ENCODE measurements around the gene KASH5.

The KASH5 gene

GRCh38 chr19:49425922-49426592, 38.0 kb downstream of the KASH5 start:
- Histone ChIP-seq H3K4me1 (ENCODE audit: control insufficient read depth in 1 of 2, insufficient read depth in 2 of 2, low read length in 2 of 2) (peaks cover 0 to 34% of the 10 kb centered on the region in 2 donors), H3K36me3 (ENCODE audit: control insufficient read depth in 1 of 2, insufficient read depth in 2 of 2, low read length in 2 of 2) (no peaks in the 10 kb centered on the region), H3K9me3 (ENCODE audit: control insufficient read depth in 1 of 2, low read length in 2 of 2) (no peaks in the 10 kb centered on the region), H3K27ac (ENCODE audit: low read length) (no peak overlapping the region), H3K27me3 (ENCODE audit: low read depth, low read length) (peaks cover 82% of the 10 kb centered on the region), H3K4me3 (ENCODE audit: low read depth in 1 of 2, low read length in 2 of 2) (no peak overlapping the region)

- no peaks in the 10 kb centered on the region for H3K36me3 ChIP-seq (ENCODE audit: control insufficient read depth in 1 of 2, insufficient read depth in 2 of 2, low read length in 2 of 2)
- H3K9me3 ChIP-seq (ENCODE audit: control insufficient read depth in 1 of 2, low read length in 2 of 2): no peaks in the 10 kb centered on the region
- no peak overlapping the region for H3K27ac ChIP-seq (ENCODE audit: low read length)
- peaks cover 78% of the 10 kb centered on the region for H3K27me3 ChIP-seq (ENCODE audit: low read depth, low read length)
- H3K4me3 ChIP-seq (ENCODE audit: low read depth in 1 of 2, low read length in 2 of 2): no peak overlapping the region
- H3K4me1 ChIP-seq (ENCODE audit: control insufficient read depth in 1 of 2, insufficient read depth in 2 of 2, low read length in 2 of 2): peaks cover 0 to 27% of the 10 kb centered on the region in 2 donors
Measured at GRCh38 chr19:49427339-49427738, 39.3 kb downstream of the KASH5 start.

GRCh38 chr19:49427855-49428546, 40.0 kb downstream of the KASH5 start:
- H3K36me3 ChIP-seq (ENCODE audit: control insufficient read depth in 1 of 2, insufficient read depth in 2 of 2, low read length in 2 of 2): no peaks in the 10 kb centered on the region
- no peak overlapping the region for H3K27ac ChIP-seq (ENCODE audit: low read length)
- peaks cover 71% of the 10 kb centered on the region for H3K27me3 ChIP-seq (ENCODE audit: low read depth, low read length)
- H3K4me3 ChIP-seq (ENCODE audit: low read depth in 1 of 2, low read length in 2 of 2): no peak overlapping the region
- peaks cover 0 to 21% of the 10 kb centered on the region in 2 donors for H3K4me1 ChIP-seq (ENCODE audit: control insufficient read depth in 1 of 2, insufficient read depth in 2 of 2, low read length in 2 of 2)
- no peaks in the 10 kb centered on the region for H3K9me3 ChIP-seq (ENCODE audit: control insufficient read depth in 1 of 2, low read length in 2 of 2)

GRCh38 chr19:49428547-49429451, 40.8 kb downstream of the KASH5 start:
- Histone ChIP-seq H3K4me3 (ENCODE audit: low read depth in 1 of 2, low read length in 2 of 2) (no peak overlapping the region), H3K4me1 (ENCODE audit: control insufficient read depth in 1 of 2, insufficient read depth in 2 of 2, low read length in 2 of 2) (peaks cover 0 to 15% of the 10 kb centered on the region in 2 donors), H3K27me3 (ENCODE audit: low read depth, low read length) (peaks cover 70% of the 10 kb centered on the region), H3K27ac (ENCODE audit: low read length) (no peak overlapping the region), H3K36me3 (ENCODE audit: control insufficient read depth in 1 of 2, insufficient read depth in 2 of 2, low read length in 2 of 2) (no peaks in the 10 kb centered on the region), H3K9me3 (ENCODE audit: control insufficient read depth in 1 of 2, low read length in 2 of 2) (no peaks in the 10 kb centered on the region)

- H3K27ac ChIP-seq (ENCODE audit: low read length): no peak overlapping the region
- H3K4me1 ChIP-seq (ENCODE audit: control insufficient read depth in 1 of 2, insufficient read depth in 2 of 2, low read length in 2 of 2): peaks cover 0 to 15% of the 10 kb centered on the region in 2 donors
- no peaks in the 10 kb centered on the region for H3K9me3 ChIP-seq (ENCODE audit: control insufficient read depth in 1 of 2, low read length in 2 of 2)
- no peak overlapping the region for H3K4me3 ChIP-seq (ENCODE audit: low read depth in 1 of 2, low read length in 2 of 2)
- H3K36me3 ChIP-seq (ENCODE audit: control insufficient read depth in 1 of 2, insufficient read depth in 2 of 2, low read length in 2 of 2): no peaks in the 10 kb centered on the region
- peaks cover 62% of the 10 kb centered on the region for H3K27me3 ChIP-seq (ENCODE audit: low read depth, low read length)
Measured at GRCh38 chr19:49430172-49430677, 42.2 kb downstream of the KASH5 start.

- Histone ChIP-seq H3K4me3 (ENCODE audit: low read depth in 1 of 2, low read length in 2 of 2) (no peak overlapping the region), H3K27ac (ENCODE audit: low read length) (no peak overlapping the region), H3K9me3 (ENCODE audit: control insufficient read depth in 1 of 2, low read length in 2 of 2) (no peaks in the 10 kb centered on the region), H3K4me1 (ENCODE audit: control insufficient read depth in 1 of 2, insufficient read depth in 2 of 2, low read length in 2 of 2) (peaks cover 0 to 15% of the 10 kb centered on the region in 2 donors), H3K36me3 (ENCODE audit: control insufficient read depth in 1 of 2, insufficient read depth in 2 of 2, low read length in 2 of 2) (no peaks in the 10 kb centered on the region), H3K27me3 (ENCODE audit: low read depth, low read length) (peaks cover 61% of the 10 kb centered on the region)
Measured at GRCh38 chr19:49430678-49431329, 42.8 kb downstream of the KASH5 start.

- no peak overlapping the region for H3K4me3 ChIP-seq (ENCODE audit: low read depth in 1 of 2, low read length in 2 of 2)
- H3K4me1 ChIP-seq (ENCODE audit: control insufficient read depth in 1 of 2, insufficient read depth in 2 of 2, low read length in 2 of 2): peaks cover 0 to 11% of the 10 kb centered on the region in 2 donors
- peaks cover 61% of the 10 kb centered on the region for H3K27me3 ChIP-seq (ENCODE audit: low read depth, low read length)
Measured at GRCh38 chr19:49431330-49431749, 43.3 kb downstream of the KASH5 start.

GRCh38 chr19:49432141-49433073, 44.4 kb downstream of the KASH5 start:
- no peak overlapping the region for H3K27ac ChIP-seq (ENCODE audit: low read length)
- H3K36me3 ChIP-seq (ENCODE audit: control insufficient read depth in 1 of 2, insufficient read depth in 2 of 2, low read length in 2 of 2): no peaks in the 10 kb centered on the region
- H3K9me3 ChIP-seq (ENCODE audit: control insufficient read depth in 1 of 2, low read length in 2 of 2): no peaks in the 10 kb centered on the region
- H3K4me3 ChIP-seq (ENCODE audit: low read depth in 1 of 2, low read length in 2 of 2): no peak overlapping the region
- H3K27me3 ChIP-seq (ENCODE audit: low read depth, low read length): peaks cover 54% of the 10 kb centered on the region
- H3K4me1 ChIP-seq (ENCODE audit: control insufficient read depth in 1 of 2, insufficient read depth in 2 of 2, low read length in 2 of 2): peaks cover 0 to 11% of the 10 kb centered on the region in 2 donors

More at GRCh38 chr19:49431330-49431749, 43.3 kb downstream of the KASH5 start:
- Histone ChIP-seq H3K27ac (ENCODE audit: low read length) (no peak overlapping the region), H3K9me3 (ENCODE audit: control insufficient read depth in 1 of 2, low read length in 2 of 2) (no peaks in the 10 kb centered on the region), H3K36me3 (ENCODE audit: control insufficient read depth in 1 of 2, insufficient read depth in 2 of 2, low read length in 2 of 2) (no peaks in the 10 kb centered on the region)

- Histone ChIP-seq H3K36me3 (ENCODE audit: control insufficient read depth in 1 of 2, insufficient read depth in 2 of 2, low read length in 2 of 2) (no peaks in the 10 kb centered on the region), H3K9me3 (ENCODE audit: control insufficient read depth in 1 of 2, low read length in 2 of 2) (no peaks in the 10 kb centered on the region), H3K4me1 (ENCODE audit: control insufficient read depth in 1 of 2, insufficient read depth in 2 of 2, low read length in 2 of 2) (peaks cover 0 to 3% of the 10 kb centered on the region in 2 donors), H3K27me3 (ENCODE audit: low read depth, low read length) (peaks cover 55% of the 10 kb centered on the region), H3K27ac (ENCODE audit: low read length) (no peak overlapping the region), H3K4me3 (ENCODE audit: low read depth in 1 of 2, low read length in 2 of 2) (no peak overlapping the region)
Measured at GRCh38 chr19:49433240-49433901, 45.3 kb downstream of the KASH5 start.

All from muscle layer of duodenum (tissue), 2 donors.